Thyroid gland (tissue), 4 donors: ENCODE results near the gene SEMA6B.

ENCODE experiments used
- CTCF ChIP-seq, 6 experiments: fragments of 200-600 bp in 3 of 6; fragments of 450-650 bp in 3 of 6; sonication (generic) in 3 of 6; IDR thresholded peaks; one replicate each; pipeline ENCODE4 v1.5.1; 2016 to 2019; ENCODE audit warnings: antibody characterized with exemption in 6 of 6, mild to moderate bottlenecking in 2 of 6, inconsistent platforms in 1 of 6, moderate library complexity in 1 of 6
- POLR2A ChIP-seq, 2 donors: fragments of 450-650 bp; IDR thresholded peaks; one replicate each; pipeline ENCODE4 v1.6.1; 2017; ENCODE audit warnings: antibody characterized with exemption in 2 of 2, mild to moderate bottlenecking in 2 of 2, moderate library complexity in 1 of 2

DNA sequence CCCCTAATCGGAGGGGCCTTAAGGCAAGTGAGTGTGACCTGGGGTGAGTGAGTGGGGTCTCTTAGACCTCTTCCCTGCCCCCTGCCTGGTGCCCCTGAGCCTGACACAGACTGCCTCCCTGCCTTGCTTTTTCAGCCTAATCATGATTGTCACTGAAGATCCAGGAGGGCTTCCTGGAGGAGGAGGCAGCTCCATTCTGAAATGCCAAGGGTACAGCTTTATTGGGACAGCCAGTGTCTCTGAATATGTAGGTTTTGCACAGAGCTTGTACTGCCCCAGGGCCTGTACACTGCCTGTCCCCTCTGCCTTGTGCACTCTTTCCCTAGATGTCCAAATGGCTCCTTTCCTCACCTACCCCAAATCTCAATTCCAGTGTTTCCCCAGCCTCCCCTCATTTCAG, 26.1 kb upstream of the SEMA6B start:
- TF ChIP-seq POLR2A (IDR thresholded peaks at IDR 0.05) (no peak), CTCF (IDR thresholded peaks at IDR 0.05) (no peak)
